Lower leg skin (tissue), 3 donors: ENCODE results near the gene BFAR.

Source experiments
- CTCF ChIP-seq, 3 donors: fragments of 450-650 bp; IDR thresholded peaks; one replicate each; pipeline ENCODE4 v1.5.1; 2016; ENCODE audit warnings: antibody characterized with exemption in 3 of 3, mild to moderate bottlenecking in 3 of 3, moderate library complexity in 2 of 3
- POLR2A ChIP-seq, 2 donors: fragments of 450-650 bp; IDR thresholded peaks; one replicate each; pipeline ENCODE4 v1.6.1; 2016 to 2017; ENCODE audit warnings: antibody characterized with exemption in 2 of 2, mild to moderate bottlenecking in 1 of 2, moderate library complexity in 1 of 2

GRCh38 chr16:14627078-14627477 lies 5.7 kb upstream of the BFAR start:
- TF ChIP-seq CTCF (IDR thresholded peaks at IDR 0.05) (no peak), POLR2A (IDR thresholded peaks at IDR 0.05) (no peak)
